Left forelimb (tissue), 1 donor: ENCODE results near the gene XYLT1.
A peak's percentile ranks its signal among the peaks of the same experiment; 100 is the strongest.

ENCODE experiments used
- DNase-seq: peaks from one replicate; pipeline ENCODE4 v3.0.0-alpha.2; 2018; ENCODE audit warnings: low spot score

XYLT1 gene

DNA sequence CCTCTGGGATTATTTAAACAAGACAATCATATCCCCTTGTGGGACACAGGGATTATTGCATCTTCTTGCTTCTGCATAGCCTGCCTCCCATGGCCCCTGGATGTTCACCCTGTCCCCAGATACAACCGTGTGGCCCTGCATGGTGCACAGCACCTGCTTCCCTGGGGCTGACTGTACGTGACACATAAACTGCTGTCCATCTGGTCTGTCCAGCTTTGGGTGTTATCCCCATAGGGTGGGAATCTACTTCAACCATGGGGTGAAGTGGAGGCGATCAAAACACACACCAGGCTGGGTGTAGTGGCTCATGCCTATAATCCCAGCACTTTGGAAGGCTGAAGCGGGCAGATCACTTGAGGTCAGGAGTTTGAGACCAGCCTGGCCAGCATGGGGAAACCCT is 138.8 kb downstream of the XYLT1 start:
- DNase-seq = no peak

GRCh38 chr16:17331071-17331607 is 139.6 kb downstream of the XYLT1 start:
- DNase-seq = no peak

- no peak for DNase-seq
These were observed 140.7 kb downstream of the XYLT1 start for GRCh38 chr16:17330044-17330443.

GRCh38 chr16:17329391-17329790 is 141.4 kb downstream of the XYLT1 start:
- no peak for DNase-seq

- no peak for DNase-seq
These were observed 141.8 kb downstream of the XYLT1 start for GRCh38 chr16:17328932-17329331.

- no peak for DNase-seq
These were observed 143.0 kb downstream of the XYLT1 start for GRCh38 chr16:17327664-17328335.

- no peak for DNase-seq
These were observed 145.2 kb downstream of the XYLT1 start for GRCh38 chr16:17325476-17326143.

- no peak for DNase-seq
These were observed 146.3 kb downstream of the XYLT1 start for GRCh38 chr16:17324451-17324850.

DNA sequence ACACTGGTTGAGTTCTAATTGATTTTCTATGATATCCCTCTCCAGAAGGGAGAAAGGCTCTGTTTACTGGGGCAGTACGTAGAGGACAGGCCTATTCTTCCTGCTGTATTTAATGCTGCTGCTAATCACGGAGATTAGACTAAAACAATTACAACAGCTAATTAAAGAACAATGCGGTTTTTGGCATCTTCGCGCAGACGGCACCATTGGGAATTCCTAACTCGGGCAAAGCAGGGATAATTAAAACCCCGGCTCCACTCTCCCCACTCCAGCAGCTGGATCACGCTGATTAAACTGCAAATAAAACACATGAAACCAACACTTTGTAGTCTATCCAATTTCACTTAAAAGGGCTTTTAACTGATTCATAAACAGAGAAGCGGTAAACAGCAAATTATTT is 147.6 kb downstream of the XYLT1 start:
- DNase-seq = no peak

DNA sequence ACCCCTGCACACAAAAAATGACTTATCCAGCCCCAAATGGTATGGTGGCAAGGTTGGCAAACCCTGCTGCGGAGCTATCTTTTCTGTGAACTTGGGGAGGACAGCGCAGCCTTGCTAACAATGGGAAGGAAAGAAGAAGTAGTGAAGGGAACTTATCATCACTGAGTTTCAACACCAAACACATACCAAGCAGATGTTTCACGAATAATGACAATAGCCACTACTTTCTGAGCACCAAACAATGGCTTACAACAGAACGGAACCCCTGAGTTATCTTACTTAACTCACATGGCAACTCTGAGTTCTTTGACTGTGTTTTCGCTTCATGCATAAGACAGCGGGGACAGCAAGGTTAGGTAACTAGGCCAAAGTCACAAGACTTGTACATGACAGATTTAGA is 148.9 kb downstream of the XYLT1 start:
- no peak for DNase-seq

DNA sequence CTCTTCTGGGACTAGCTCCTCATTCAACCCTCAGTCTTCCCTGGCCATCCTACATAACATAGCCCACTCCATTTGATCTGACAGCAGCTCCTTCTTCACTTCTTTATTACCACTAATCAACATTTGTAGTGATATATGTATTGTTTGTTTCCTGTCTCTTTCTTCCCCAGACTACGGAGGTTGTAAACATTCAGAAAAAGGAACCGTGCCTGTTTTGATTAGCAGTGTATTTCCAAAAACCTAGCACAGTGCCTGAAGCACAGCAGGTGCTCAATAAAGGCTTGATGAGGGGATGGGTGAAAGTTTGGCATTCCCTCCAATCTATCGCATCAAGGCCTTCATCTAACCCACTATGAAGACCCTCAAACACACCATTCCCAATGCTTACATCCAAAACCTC is 150.8 kb downstream of the XYLT1 start:
- DNase-seq = no peak

GRCh38 chr16:17318238-17318637 is 152.5 kb downstream of the XYLT1 start:
- DNase-seq = no peak

- no peak for DNase-seq
These were observed 154.8 kb downstream of the XYLT1 start for GRCh38 chr16:17316005-17316404.

- DNase-seq = no peak
These were observed 156.8 kb downstream of the XYLT1 start for GRCh38 chr16:17313793-17314547.

DNA sequence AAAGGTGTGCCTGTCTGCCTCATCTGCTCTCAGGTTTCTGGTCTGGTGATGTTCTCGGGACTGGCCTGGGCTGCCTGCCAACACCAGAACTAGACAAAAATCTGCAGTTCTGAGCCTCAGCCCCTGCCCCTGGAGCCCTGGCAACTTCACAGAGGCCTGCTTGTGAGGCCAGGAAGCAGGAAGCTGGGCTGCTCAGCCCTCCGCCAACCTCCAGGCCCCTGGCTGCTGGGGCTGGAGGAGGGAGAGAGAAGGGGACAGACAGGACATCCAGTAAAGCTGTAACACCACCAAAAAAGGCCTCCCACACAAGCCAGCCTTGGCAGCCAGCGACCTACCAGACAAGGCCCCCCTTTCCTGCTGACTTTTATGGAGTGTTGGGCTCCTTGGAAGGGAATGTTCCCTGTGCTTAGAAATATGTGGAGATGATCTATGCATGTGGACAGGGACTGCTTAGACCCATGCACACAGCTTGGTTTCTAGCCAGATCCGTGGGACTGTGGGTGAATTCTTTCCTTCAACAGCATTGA is 157.6 kb downstream of the XYLT1 start:
- DNase-seq = peak; percentile 76

GRCh38 chr16:17312094-17312710 is 158.6 kb downstream of the XYLT1 start:
- DNase-seq = no peak

DNA sequence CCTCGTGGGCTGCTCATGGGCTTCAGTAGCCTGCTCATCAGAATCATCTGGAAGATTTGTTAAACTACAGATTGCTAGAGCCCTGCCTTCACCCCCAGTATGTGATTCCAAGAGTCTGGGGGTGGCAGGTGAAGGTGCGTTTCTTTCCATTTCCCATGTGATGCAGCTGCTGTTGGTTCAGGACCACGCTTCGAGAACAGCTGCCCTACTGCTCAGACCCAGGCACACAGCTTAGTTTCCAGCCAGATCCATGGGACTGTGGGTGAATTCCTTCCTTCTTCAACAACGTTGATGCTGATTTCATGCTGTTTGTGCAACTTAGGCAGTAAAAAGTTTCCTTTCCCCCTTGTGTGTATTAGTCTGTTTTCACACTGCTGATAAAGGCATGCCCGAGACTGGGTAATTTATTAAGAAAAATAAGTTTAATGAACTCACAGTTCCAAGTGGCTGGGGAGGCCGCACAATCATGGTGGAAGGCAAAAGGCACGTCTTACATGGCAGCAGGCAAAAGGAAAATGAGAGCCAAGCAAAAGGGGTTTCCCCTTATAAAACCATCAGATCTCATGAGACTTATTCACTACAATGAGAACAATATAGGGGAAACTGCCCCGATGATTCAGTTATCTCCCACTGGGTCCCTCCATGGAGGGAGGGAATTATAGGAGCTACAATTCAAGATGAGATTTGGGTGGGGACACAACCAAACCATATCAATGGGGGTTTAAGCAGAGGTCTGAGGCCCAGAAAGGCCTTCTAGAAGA is 159.2 kb downstream of the XYLT1 start:
- DNase-seq = no peak

GRCh38 chr16:17309510-17309909 is 161.2 kb downstream of the XYLT1 start:
- no peak for DNase-seq

DNA sequence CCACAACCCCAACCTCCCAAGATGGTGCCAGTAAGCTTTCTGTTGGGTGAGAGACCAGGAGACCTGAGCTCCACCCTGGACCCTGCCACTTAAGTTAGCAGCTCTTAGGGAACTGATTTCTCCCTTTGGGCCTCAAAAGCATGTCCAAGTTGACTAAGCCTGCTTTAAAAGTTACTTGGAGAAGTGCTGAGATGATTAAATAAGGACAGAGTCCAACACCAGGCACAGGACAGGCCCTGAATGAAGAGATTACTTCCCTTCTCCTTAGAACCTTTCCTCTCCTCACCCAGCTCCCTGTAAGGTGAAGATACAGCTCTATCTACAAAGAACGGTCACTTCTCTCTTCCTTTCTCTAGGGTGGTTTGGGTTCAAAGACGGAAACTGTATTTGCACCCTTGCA is 162.6 kb downstream of the XYLT1 start:
- DNase-seq = no peak

GRCh38 chr16:17307504-17307903 is 163.3 kb downstream of the XYLT1 start:
- no peak for DNase-seq

DNA sequence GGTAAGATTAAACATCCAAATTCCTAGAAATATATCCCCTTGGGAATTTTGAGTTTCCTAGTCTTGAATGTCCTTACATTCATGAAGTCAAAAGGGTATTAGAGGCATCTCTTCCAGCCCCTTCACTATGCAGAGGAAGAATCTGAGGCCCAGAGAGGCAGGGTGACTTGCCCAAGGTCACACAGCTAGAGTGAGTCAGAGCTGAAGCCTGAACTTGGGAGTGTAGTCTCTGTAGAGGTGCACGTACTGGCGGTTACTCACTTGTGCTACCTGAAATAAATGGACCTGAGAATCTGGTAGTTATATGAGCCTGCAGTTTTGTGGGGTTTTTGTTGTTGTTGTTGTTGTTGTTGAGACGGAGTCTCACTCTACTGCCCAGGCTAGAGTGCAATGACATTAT is 164.0 kb downstream of the XYLT1 start:
- no peak for DNase-seq
